ENCODE measurements around the gene SARS1.
A peak's percentile ranks its signal among the peaks of the same experiment; 100 is the strongest.
"Not testable (repeated sequence)": the region's sequence is repeated elsewhere in the genome, so short reads cannot be mapped to it uniquely, and the experiment has no call there.

SARS1 gene

DNA sequence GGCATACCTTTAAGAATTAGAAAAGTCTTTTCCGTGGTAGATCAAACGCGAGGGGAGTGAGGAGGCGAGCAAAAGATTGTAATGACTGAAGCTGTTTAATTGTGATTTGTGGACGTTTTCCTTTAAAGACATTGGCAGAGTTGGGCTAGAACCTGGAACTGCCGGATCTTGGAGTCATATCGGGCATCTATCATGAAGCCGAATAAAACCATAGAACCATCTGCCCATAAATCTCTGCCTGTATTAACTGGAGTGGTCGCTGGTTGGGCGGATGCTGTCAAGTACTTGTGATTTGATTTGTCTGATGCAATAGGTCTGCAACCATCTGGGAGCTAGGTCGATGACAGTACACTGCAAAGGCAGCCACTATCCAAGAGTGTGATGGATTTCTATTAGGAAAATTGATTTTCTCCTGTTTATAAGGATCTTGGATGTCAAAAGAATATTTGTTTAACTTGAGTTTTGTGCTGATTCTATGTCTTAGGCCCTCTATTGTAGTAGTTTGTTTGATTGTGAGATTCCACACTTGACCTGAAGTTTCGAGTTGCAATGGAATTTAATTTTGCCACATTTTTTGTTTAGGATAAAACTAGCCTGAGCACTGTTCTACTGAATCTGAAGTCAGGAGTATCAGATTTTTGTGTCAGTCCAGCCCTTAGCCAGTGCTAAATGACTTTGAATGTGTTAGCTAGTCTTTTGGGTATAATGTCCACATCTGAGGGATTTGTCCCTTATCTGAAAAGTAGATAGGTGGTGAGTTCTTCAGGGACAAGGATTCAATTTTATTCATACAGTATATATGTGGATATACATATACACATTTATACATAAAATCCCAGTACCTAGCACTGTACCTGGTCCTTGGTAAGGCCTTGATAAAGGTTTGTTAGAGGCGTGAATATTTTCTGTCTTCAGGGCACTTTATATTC, 1.2 kb downstream of the SARS1 start:
- peaks cover 24% of the 10 kb centered on the region for H3K4me1 Mint-ChIP-seq
- DNase-seq = no peak
- H3K27me3 Mint-ChIP-seq (ENCODE audit: low read depth, poor library complexity) = peaks cover 3% of the 10 kb centered on the region
- H3K9me3 Mint-ChIP-seq = peaks cover 6% of the 10 kb centered on the region
- peak overlapping the region; percentile 93 for H3K4me3 Mint-ChIP-seq
- H3K27ac Mint-ChIP-seq = peak overlapping the region; percentile 63
- peaks cover 33% of the 10 kb centered on the region for H3K36me3 Mint-ChIP-seq (ENCODE audit: low read depth)
- TF ChIP-seq, protein P1, sequence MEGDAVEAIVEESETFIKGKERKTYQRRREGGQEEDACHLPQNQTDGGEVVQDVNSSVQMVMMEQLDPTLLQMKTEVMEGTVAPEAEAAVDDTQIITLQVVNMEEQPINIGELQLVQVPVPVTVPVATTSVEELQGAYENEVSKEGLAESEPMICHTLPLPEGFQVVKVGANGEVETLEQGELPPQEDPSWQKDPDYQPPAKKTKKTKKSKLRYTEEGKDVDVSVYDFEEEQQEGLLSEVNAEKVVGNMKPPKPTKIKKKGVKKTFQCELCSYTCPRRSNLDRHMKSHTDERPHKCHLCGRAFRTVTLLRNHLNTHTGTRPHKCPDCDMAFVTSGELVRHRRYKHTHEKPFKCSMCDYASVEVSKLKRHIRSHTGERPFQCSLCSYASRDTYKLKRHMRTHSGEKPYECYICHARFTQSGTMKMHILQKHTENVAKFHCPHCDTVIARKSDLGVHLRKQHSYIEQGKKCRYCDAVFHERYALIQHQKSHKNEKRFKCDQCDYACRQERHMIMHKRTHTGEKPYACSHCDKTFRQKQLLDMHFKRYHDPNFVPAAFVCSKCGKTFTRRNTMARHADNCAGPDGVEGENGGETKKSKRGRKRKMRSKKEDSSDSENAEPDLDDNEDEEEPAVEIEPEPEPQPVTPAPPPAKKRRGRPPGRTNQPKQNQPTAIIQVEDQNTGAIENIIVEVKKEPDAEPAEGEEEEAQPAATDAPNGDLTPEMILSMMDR (IDR thresholded peaks at IDR 0.05) = no peak

DNA sequence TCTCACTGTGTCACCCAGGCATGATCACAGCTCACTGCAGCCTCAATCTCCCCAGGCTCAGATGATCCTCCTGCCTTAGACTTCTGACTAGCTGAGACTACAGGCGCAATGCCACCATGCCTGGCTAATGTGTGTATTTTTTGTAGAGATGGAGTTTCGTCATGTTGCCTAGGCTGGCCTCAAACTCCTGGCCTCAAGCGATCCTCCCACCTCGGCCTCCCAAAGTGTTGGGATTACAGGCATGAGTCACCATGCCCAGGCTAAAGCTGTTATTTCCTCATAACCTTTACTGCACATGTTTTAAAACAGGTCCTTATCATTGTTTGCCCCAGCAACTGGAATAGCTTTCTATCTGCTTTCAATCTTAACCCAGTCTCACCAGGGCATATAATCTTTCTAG, 2.9 kb downstream of the SARS1 start:
- no peak overlapping the region for H3K27ac Mint-ChIP-seq
- TF ChIP-seq, protein P1 (IDR thresholded peaks at IDR 0.05) = no peak
- peaks cover 48% of the 10 kb centered on the region for H3K36me3 Mint-ChIP-seq (ENCODE audit: low read depth)
- H3K4me1 Mint-ChIP-seq = peaks cover 24% of the 10 kb centered on the region
- no peak for DNase-seq
- H3K4me3 Mint-ChIP-seq = no peak overlapping the region
- H3K9me3 Mint-ChIP-seq = peaks cover 6% of the 10 kb centered on the region
- no peaks in the 10 kb centered on the region for H3K27me3 Mint-ChIP-seq (ENCODE audit: low read depth, poor library complexity)

DNA sequence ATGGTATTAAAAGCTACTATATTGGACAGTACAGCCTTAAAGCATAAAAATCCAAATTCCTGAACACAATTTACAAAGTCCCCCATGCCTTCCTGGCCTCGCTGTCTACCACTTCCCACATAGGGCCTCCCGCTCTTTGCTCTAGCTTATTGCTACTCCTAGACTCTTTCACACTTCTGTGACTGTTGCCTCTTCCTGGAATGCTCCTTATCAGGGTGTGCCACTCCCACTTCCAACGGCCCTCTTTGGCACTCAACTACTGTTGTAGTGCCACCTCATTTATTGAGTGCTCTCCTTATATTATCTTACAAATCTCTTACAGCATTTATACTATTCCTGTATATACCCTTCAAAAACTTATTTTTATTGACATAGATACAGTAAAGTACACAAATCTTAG, 4.8 kb downstream of the SARS1 start:
- TF ChIP-seq, protein P1 (IDR thresholded peaks at IDR 0.05) = no peak
- no peaks in the 10 kb centered on the region for H3K27me3 Mint-ChIP-seq (ENCODE audit: low read depth, poor library complexity)
- H3K4me3 Mint-ChIP-seq = no peak overlapping the region
- DNase-seq = no peak
- no peak overlapping the region for H3K27ac Mint-ChIP-seq
- H3K9me3 Mint-ChIP-seq = peaks cover 6% of the 10 kb centered on the region
- peaks cover 59% of the 10 kb centered on the region for H3K36me3 Mint-ChIP-seq (ENCODE audit: low read depth)
- peaks cover 24% of the 10 kb centered on the region for H3K4me1 Mint-ChIP-seq

DNA sequence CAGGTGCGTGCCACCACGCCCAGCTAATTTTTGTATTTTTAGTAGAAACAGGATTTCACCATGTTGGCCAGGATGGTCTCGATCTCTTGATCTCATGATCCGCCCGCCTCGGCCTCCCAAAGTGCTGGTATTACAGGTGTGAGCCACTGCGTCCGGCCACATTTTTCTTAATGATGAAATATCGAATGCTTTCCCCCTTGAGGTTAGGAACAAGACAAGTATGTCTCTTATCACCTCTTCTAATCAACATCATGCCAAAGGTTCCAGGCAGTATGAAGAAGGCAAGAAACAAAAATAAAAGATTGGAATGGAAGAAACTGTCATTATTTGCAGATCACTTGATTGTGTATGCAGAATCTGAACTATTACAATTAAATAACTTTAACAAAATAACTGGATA, 7.5 kb downstream of the SARS1 start:
- H3K27ac Mint-ChIP-seq; H3K4me3 Mint-ChIP-seq; H3K4me1 Mint-ChIP-seq; H3K27me3 Mint-ChIP-seq (ENCODE audit: low read depth, poor library complexity); DNase-seq; H3K9me3 Mint-ChIP-seq: not testable (repeated sequence)
- H3K36me3 Mint-ChIP-seq (ENCODE audit: low read depth) = peaks cover 63% of the 10 kb centered on the region

DNA sequence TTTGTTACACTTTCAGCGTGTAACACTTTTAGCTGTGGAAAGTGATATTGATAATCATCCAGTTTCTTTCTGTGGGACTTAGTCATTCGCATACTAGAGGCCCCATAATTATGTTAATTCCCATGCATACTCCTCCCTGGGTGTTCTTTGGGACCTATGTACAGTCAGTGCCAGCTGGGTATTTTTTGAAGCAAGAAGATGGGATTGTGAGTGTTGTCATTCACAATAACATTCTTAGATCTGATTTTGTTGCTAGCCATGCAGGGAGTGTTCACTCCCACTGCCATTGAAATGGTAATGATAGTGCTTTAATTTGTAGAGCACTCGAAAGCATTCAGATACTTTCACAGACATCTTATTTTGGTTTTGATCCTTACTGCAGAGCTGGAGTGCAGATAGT, 11.6 kb downstream of the SARS1 start:
- DNase-seq = no peak
- Mint-ChIP-seq H3K4me3 (no peak overlapping the region), H3K27me3 (ENCODE audit: low read depth, poor library complexity) (no peaks in the 10 kb centered on the region), H3K27ac (no peak overlapping the region), H3K36me3 (ENCODE audit: low read depth) (peaks cover 60% of the 10 kb centered on the region), H3K4me1 (peaks cover 15% of the 10 kb centered on the region), H3K9me3 (no peaks in the 10 kb centered on the region)
- TF ChIP-seq, protein P1 (IDR thresholded peaks at IDR 0.05) = no peak

DNA sequence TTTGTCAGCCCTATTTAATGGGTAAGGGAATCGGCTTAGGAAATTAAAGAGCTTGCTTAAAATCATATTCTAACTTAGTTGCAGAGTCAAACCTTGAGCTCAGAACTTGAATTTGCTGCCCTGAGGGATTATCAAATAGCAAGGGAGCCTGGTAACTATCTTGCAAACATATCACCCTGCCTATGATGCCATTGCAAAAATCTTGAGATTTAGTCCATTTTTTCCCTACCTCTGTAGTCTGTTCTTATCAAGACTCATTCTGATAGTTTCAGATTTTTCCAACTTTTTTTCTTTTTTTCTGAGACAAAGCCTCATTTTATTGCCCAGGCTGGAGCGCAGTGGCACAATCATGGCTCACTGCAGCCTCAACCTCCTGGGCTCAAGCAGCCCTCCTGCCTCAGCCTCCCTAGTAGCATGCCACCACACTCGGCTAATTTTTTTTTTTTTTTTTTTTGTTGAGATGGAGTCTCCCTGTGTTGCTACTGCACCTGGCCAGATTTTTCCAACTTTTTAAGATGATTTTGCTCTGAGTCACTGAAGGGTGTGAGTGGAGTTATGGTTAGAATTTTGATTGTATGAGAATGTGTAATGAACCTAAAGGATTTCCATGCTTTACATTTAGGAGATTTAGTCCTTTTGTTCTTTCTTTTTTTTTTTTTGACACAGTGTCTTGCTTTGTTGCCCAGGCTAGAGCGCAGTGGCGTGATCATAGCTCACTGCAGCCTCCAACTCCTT, 12.2 kb downstream of the SARS1 start:
- Mint-ChIP-seq H3K9me3 (no peaks in the 10 kb centered on the region), H3K4me1 (peaks cover 15% of the 10 kb centered on the region), H3K36me3 (ENCODE audit: low read depth) (peaks cover 61% of the 10 kb centered on the region), H3K27me3 (ENCODE audit: low read depth, poor library complexity) (no peaks in the 10 kb centered on the region), H3K4me3 (no peak overlapping the region), H3K27ac (no peak overlapping the region)
- TF ChIP-seq, protein P1 (IDR thresholded peaks at IDR 0.05) = no peak
- DNase-seq = no peak
